HG03354 (cell line): Measurements from ENCODE around the gene SEC24A.
"Not testable (repeated sequence)": the region's sequence is repeated elsewhere in the genome, so short reads cannot be mapped to it uniquely, and the experiment has no call there.

ENCODE experiments used
- ATAC-seq: cut with Tn5 transposase; IDR thresholded peaks from one replicate; pipeline ENCODE4 v1.9.1; 2021; ENCODE audit warnings: mild to moderate bottlenecking; ENCODE audit not compliant: unreplicated experiment, poor library complexity, severe bottlenecking

The SEC24A gene

GRCh38 chr5:134738133-134738962 lies 89.8 kb downstream of the SEC24A start, which contains the start of gene CAMLG:
Gene CAMLG (plus strand): TSS chr5:134738548. CDS start chr5:134738621, 73 bp downstream.
- peak; percentile 93 for ATAC-seq

- ATAC-seq, result no peak
Observed at GRCh38 chr5:134738963-134739661, 90.5 kb downstream of the SEC24A start.

- ATAC-seq, result no peak
Observed at GRCh38 chr5:134741052-134741451, 92.5 kb downstream of the SEC24A start.

- no peak for ATAC-seq
Observed at GRCh38 chr5:134742134-134742533, 93.5 kb downstream of the SEC24A start.

- no peak for ATAC-seq
Observed at GRCh38 chr5:134749415-134749814, 100.8 kb downstream of the SEC24A start.

GRCh38 chr5:134758176-134758503 lies 109.6 kb downstream of the SEC24A start:
- ATAC-seq, result peak; percentile 34

- ATAC-seq, result peak; percentile 97
Observed at GRCh38 chr5:134758504-134759341, 110.1 kb downstream of the SEC24A start, which contains the start of gene DDX46. Gene DDX46 (plus strand): TSS chr5:134758779. CDS start chr5:134758939, 160 bp downstream.

- not testable (repeated sequence) for ATAC-seq
Observed at GRCh38 chr5:134767528-134768291, 119.1 kb downstream of the SEC24A start.

- no peak for ATAC-seq
Observed at GRCh38 chr5:134769206-134769605, 120.6 kb downstream of the SEC24A start.

- ATAC-seq, result no peak
Observed at GRCh38 chr5:134772461-134773125, 124.0 kb downstream of the SEC24A start.

GRCh38 chr5:134777366-134777765 lies 128.8 kb downstream of the SEC24A start:
- no peak for ATAC-seq
